Thyroid gland (tissue), 4 donors: ENCODE results near the gene UFM1.

Experiments
- CTCF ChIP-seq, 6 experiments: fragments of 200-600 bp in 3 of 6; fragments of 450-650 bp in 3 of 6; sonication (generic) in 3 of 6; IDR thresholded peaks; one replicate each; pipeline ENCODE4 v1.5.1; 2016 to 2019; ENCODE audit warnings: antibody characterized with exemption in 6 of 6, mild to moderate bottlenecking in 2 of 6, inconsistent platforms in 1 of 6, moderate library complexity in 1 of 6
- POLR2A ChIP-seq, 2 donors: fragments of 450-650 bp; IDR thresholded peaks; one replicate each; pipeline ENCODE4 v1.6.1; 2017; ENCODE audit warnings: antibody characterized with exemption in 2 of 2, mild to moderate bottlenecking in 2 of 2, moderate library complexity in 1 of 2

GRCh38 chr13:38369058-38369457, 19.4 kb downstream of the UFM1 start:
- TF ChIP-seq CTCF (IDR thresholded peaks at IDR 0.05) (no peak), POLR2A (IDR thresholded peaks at IDR 0.05) (no peak)
